Measurements from ENCODE around the gene DLGAP1.

GRCh38 chr18:3720159-3720558 lies 734.9 kb downstream of the DLGAP1 start:
- TF ChIP-seq, protein P1, sequence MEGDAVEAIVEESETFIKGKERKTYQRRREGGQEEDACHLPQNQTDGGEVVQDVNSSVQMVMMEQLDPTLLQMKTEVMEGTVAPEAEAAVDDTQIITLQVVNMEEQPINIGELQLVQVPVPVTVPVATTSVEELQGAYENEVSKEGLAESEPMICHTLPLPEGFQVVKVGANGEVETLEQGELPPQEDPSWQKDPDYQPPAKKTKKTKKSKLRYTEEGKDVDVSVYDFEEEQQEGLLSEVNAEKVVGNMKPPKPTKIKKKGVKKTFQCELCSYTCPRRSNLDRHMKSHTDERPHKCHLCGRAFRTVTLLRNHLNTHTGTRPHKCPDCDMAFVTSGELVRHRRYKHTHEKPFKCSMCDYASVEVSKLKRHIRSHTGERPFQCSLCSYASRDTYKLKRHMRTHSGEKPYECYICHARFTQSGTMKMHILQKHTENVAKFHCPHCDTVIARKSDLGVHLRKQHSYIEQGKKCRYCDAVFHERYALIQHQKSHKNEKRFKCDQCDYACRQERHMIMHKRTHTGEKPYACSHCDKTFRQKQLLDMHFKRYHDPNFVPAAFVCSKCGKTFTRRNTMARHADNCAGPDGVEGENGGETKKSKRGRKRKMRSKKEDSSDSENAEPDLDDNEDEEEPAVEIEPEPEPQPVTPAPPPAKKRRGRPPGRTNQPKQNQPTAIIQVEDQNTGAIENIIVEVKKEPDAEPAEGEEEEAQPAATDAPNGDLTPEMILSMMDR (conservative IDR thresholded peaks at IDR 0.05; ENCODE audit: low read depth in 2 of 2): no peak
- TF ChIP-seq REST (IDR thresholded peaks at IDR 0.05; ENCODE audit: unreplicated experiment) (no peak), EZH2 (IDR thresholded peaks at IDR 0.05; ENCODE audit: low read depth, unreplicated experiment) (no peak), POLR2AphosphoS5 (IDR thresholded peaks at IDR 0.05; ENCODE audit: low read depth) (no peak), EZH2phosphoT487 (IDR thresholded peaks at IDR 0.05; ENCODE audit: unreplicated experiment) (no peak), ZNF331 (CRISPR knock-in tag; IDR thresholded peaks at IDR 0.05; ENCODE audit: low read depth) (no peak), ETS1 (IDR thresholded peaks at IDR 0.05) (no peak), JUNB (IDR thresholded peaks at IDR 0.05; ENCODE audit: unreplicated experiment) (no peak), ZNF114 (CRISPR knock-in tag; IDR thresholded peaks at IDR 0.05) (no peak), NANOG (IDR thresholded peaks at IDR 0.05; ENCODE audit: borderline replicate concordance) (no peak), STAT1 (IDR thresholded peaks at IDR 0.05; ENCODE audit: unreplicated experiment) (no peak), CREB1 (CRISPR knock-in tag; IDR thresholded peaks at IDR 0.05; ENCODE audit: low read depth) (no peak)

Measured in GM23338 (cell line).